UCSD-AML1 (cell line): ENCODE data around the gene JPH3.
"Not testable (repeated sequence)": the region's sequence is repeated elsewhere in the genome, so short reads cannot be mapped to it uniquely, and the experiment has no call there.

ENCODE experiments used
- DNase-seq: peaks from one replicate; lab custom pipeline; 2025; ENCODE audit not compliant: unreplicated experiment; lab: John Stamatoyannopoulos, UW

Gene JPH3

GRCh38 chr16:87708881-87709638 lies 106.8 kb downstream of the JPH3 start:
- no peak for DNase-seq

DNA sequence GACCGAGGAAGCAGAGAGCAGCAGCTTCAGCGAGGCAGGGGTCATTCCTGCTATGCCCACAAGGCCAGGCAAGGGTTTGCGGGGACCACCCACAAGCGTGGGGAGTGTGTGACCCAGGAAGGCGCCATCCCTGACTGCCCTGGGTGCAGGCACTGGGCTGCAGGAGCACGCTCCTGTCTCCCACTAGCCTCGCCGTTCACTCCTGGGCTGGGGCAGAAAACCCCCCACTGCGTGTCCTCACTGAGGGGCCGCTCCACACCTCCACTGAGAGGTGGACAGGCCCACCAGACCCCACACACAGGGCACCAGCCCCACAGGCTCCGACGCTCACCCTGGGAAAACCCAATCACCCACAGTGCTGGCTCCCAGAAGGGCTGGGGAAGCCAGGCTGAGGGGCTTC lies 107.4 kb downstream of the JPH3 start:
- no peak for DNase-seq

DNA sequence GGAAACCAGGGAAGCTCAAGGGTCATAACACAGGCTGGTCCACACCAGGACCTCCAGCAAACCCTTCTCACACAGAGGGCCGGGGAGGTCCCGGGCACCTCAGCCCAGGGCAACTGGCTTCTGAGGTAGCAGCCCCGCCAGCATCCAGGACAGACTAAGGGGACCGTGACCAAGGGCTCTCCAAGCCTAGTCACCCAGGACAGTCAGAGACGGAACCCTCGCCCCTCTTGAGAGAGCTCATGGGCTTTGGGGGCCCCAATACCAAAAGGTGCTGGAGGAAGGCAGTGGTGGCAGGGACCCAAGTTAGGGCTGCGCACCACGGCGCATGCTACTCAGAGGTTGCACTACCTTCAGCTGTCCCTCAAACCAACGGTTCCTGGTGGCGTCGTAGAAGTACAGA lies 108.6 kb downstream of the JPH3 start:
- no peak for DNase-seq

DNA sequence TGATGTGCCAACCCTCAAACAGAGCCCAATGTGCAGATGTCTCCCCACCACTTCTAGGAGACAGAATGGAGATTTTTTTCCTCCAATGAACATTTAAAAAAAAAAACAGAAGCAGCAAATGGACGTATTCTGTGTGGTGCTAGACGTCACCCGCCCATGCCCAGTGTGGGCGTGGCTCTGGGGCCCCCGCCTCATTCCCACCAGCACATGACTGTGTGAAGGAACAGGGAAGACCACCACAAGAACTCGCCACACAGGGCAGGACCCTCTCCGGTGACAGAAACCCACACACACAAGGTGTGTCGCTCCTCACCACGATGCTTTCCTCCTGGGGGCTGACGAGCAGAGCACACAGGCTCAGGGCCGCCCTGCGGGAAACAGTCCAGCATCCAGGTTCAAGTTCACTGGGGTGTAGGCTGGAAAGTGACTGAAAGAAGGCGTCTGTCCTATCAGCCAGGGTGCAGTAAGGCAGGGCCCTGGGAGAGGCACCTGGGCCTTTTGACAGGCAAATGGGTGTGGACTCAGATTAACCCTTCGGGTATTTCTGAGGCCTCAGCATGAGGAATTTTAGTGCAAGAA lies 110.0 kb downstream of the JPH3 start:
- DNase-seq: no peak

DNA sequence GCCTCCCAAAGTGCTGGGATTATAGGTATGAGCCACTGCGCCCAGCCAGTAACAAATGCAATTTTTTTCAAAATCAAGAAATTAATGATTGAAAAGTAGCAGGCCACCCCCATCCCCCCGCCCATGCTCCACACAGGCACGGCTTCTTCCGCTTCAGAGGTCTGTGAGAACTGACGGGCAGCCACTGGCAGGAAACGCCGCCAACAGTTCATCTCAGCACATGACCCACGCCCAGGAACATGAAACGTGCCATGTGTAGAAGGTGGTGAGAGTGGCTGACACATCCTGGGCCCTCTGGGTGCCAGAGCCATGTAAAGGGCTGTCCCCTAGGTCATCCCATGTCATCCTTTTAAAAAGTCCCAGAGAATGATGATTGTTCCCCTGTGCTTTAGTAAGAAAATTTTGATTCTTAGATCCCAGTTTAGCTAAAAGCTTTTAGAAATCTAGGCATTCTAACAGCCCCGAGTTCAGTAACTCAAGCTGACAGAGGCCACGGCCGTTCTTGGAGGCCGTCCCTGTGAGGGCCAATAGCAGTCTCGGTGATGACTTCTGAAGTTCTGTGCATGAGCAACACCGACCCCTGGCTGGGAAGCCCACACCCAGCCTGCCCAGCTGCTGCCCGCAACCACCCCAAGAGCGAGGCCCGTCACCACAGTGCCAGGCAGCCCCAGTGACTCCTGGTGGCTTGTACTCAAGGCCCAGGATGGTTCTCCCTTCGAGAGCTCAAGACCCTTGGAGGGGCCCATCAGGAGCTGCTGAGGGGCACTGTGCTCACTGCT lies 111.3 kb downstream of the JPH3 start:
- DNase-seq: no peak

DNA sequence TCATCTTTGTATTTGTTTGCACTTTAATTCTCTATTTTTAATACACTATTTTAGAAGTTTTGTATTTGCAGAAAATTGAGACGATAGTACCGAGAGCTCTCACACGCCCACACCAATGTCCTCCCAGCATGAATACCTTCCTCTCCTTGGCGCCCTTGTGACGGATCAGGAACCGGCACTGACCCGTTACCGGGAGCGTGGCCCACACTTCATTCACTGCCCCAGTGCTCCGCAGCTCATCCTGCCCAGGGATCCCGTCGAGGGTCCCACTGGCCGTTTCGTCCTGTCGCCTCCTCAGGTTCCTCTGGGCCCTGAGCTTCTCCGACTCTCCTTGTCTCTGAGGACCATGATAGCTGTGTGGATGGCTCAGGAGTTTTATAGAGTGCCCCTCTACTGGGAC lies 112.9 kb downstream of the JPH3 start:
- no peak for DNase-seq

- DNase-seq: no peak
Observed at GRCh38 chr16:87715658-87716057, 113.3 kb downstream of the JPH3 start.

- not testable (repeated sequence) for DNase-seq
Observed at GRCh38 chr16:87718831-87719230, 116.5 kb downstream of the JPH3 start.

DNA sequence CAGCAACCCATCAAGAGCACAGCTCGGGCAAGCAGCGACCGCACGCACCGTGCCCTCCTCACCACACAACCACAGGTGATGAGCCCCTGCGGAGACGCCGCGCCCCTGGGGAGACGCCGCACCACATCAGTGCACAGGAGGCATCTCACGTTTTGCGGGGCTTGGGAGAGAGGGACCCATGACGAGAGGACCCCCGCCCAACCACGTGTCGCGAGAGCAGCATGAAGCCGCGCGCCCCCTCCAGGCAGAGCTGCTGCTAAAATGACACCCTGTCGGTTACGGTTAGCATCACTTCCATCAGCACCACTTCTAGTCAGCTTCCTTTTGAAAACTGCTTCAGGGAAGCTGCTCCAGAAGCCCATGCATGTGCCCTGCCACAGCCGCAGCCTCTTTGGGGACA lies 118.1 kb downstream of the JPH3 start:
- DNase-seq: no peak

DNA sequence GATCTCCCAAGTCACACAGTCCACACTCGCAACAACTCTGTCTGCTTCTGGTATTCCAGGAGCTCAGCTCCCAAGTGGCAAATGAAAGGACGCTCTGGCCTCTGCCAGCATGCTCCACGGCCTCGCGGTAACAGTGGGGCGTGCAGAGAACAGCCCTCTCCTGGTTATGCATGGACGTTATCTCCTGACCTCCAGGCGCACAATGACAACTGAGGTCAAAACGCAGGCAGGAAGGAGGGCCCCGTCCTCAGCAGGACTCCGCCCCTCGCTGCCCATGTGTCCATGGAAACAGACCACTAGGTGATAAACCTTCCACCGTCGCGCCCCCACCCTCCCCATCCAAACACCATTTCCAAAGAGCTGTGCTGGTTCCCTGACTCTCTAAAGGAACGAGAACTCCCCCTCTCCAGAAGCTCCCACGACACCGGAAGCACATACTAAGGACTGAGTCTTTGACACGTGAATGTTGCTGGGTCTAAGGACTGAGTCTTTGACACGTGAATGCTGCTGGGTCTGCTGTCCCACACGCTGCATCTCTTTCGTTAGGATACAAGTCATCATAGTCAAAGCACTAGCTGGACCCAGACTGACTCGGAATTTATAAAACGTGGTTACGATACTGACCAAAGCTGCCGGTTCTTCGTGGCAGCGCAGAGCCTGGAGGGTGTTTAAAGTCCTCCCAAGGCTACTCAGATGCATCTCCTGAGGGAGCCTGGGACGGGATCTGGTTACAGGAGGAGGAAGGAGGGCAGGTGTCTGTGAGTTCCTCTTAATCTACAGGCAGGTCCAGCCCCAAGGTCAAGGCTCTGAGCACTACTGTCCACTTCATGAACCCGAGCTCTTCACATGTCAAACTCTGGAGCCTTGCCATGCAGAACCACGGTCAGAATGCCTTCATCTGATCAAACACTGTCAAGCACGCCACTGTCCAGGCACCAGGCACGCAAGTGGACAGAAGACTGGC lies 119.6 kb downstream of the JPH3 start:
- no peak for DNase-seq

GRCh38 chr16:87722590-87723225 lies 120.4 kb downstream of the JPH3 start:
- no peak for DNase-seq

- no peak for DNase-seq
Observed at GRCh38 chr16:87723226-87723623, 120.9 kb downstream of the JPH3 start.

GRCh38 chr16:87724490-87725291 lies 122.4 kb downstream of the JPH3 start:
- DNase-seq: no peak

- no peak for DNase-seq
Observed at GRCh38 chr16:87725596-87726235, 123.4 kb downstream of the JPH3 start.

GRCh38 chr16:87726577-87726976 lies 124.3 kb downstream of the JPH3 start:
- not testable (repeated sequence) for DNase-seq

- no peak for DNase-seq
Observed at GRCh38 chr16:87727346-87727745, 125.0 kb downstream of the JPH3 start.

DNA sequence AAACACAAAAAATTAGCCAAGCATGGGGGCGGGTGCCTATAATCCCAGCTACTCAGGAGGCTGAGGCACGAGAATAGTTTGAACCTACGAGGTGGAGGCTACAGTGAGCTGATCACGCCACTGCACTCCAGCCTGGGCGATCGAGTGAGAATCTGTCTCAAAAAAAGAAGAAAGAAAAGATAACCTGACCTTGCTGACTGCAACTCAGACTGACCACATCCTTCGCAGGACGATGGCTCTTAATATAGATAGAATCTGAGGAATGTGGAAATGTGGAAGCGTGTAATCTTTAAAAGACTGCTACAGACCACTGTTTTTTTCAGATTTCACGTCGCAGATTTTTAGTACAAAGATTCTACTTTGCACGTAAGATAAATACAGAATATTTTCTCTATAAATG lies 125.7 kb downstream of the JPH3 start:
- no peak for DNase-seq

DNA sequence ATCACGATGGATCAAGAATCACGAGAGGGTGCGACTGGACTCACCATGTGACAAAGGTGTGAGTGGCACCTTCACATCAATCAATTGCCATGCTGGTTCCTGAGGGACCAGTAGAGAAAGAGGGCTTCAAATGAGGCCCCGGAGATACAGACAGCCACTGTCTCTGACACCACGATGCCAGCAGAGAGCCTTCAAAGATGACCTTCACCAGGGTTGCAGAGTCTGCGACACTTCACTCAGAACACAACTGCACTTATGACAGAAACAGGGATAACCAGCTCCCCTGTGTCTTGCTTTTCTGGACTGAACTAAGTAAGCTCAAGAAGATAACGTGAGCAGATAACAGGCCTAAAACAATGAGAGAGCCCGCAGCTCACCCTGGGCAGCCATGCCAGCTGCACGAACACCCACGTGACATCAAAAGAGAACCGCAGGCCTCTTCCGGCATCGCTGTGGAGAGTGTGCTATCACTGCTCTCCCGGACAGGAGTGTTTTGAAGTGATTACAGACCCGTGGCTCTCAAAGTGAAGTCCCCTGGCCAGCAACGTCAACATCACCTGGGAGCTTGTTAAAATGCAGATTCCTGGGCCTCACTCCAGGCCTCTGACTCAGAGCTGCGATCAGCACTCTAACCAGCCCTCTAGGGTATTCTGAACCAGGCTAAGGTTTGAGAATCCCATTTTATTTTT lies 127.1 kb downstream of the JPH3 start:
- DNase-seq: no peak

DNA sequence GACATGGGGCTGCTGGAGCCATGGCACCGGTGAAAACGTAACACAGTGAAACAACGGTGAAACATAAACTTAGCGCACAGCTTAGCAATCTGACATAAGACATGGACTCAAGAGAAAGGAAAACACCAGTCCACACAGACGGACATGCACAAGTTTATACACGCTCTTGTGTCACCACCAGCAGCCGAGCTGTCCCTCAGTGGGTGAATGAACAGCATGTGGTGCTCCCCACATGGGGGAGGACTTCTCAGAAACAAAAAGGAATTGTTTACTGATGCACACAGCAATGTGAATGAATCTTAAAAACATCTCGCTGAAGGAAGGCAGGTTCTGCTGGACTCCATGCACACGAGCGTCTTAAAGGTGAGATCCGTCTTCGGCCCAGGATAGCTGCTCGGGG lies 129.3 kb downstream of the JPH3 start:
- DNase-seq: no peak
